Upper lobe of left lung (tissue), 4 donors: Measurements from ENCODE around the gene GNA12.

Source experiments
- CTCF ChIP-seq, 6 experiments: fragments of 450-650 bp in 4 of 6; fragments of 200-600 bp in 2 of 6; sonication (generic) in 2 of 6; IDR thresholded peaks; one replicate each; pipeline ENCODE4 v1.5.1; 2016 to 2019; ENCODE audit warnings: antibody characterized with exemption in 6 of 6
- EP300 ChIP-seq, 4 donors: sonication (generic); formaldehyde crosslinking; IDR thresholded peaks; one replicate each; pipeline ENCODE4 v1.5.1; 2017; ENCODE audit warnings: antibody characterized with exemption in 4 of 4, control low read depth in 2 of 4
- POLR2A ChIP-seq, 4 donors: fragments of 450-650 bp; IDR thresholded peaks; one replicate each; pipeline ENCODE4 v1.5.1; 2016 to 2017; ENCODE audit warnings: antibody characterized with exemption in 4 of 4, mild to moderate bottlenecking in 2 of 4

- TF ChIP-seq POLR2A (IDR thresholded peaks at IDR 0.05) = no peak
- TF ChIP-seq CTCF (IDR thresholded peaks at IDR 0.05) = no peak
- TF ChIP-seq EP300 (IDR thresholded peaks at IDR 0.05) = no peak
Observed at GRCh38 chr7:2819161-2819953, 24.8 kb downstream of the GNA12 start.
